ENCODE measurements around the gene B9D1. TPM values are rescaled to one million over a fixed set of nuclear protein-coding genes. Genes with fewer than 3 reads are reported as not detected.

The B9D1 gene
- total and polyA plus RNA-seq, 2 of the 13 experiments (the other 11 are each of a cell fraction or from before 2014, with no cell fraction given) = 27.7 to 31.1 TPM

DNA sequence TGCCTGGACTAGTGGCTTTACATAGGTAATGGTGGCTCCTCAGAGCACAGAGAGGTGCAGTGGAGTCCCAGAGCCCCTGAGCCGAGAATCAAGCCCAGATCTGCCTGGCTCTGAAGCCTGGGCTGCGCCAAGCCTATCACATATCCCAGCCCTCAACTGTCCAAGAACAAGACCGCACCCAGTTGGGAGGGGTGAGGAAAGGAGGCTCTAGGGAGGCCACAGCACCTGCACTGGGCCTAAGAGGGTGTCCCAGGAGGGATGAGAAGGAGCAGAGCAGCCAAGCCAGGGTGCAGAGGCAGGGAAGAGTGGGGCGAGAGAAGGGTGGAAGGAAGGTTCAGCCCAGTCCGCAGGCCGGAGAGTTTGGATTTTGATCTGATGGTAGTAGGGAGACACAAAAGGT, 47.6 kb upstream of the B9D1 start (continued):
- TF ChIP-seq, protein P1, sequence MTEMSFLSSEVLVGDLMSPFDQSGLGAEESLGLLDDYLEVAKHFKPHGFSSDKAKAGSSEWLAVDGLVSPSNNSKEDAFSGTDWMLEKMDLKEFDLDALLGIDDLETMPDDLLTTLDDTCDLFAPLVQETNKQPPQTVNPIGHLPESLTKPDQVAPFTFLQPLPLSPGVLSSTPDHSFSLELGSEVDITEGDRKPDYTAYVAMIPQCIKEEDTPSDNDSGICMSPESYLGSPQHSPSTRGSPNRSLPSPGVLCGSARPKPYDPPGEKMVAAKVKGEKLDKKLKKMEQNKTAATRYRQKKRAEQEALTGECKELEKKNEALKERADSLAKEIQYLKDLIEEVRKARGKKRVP (CRISPR knock-in tag; IDR thresholded peaks at IDR 0.05) = no peak
- no peak for TF ChIP-seq ZSCAN31 (CRISPR knock-in tag; IDR thresholded peaks at IDR 0.05; ENCODE audit: low read depth)
- no peak for TF ChIP-seq ZNF33A (CRISPR knock-in tag; IDR thresholded peaks at IDR 0.05; ENCODE audit: borderline replicate concordance)
- TF ChIP-seq, protein P2, sequence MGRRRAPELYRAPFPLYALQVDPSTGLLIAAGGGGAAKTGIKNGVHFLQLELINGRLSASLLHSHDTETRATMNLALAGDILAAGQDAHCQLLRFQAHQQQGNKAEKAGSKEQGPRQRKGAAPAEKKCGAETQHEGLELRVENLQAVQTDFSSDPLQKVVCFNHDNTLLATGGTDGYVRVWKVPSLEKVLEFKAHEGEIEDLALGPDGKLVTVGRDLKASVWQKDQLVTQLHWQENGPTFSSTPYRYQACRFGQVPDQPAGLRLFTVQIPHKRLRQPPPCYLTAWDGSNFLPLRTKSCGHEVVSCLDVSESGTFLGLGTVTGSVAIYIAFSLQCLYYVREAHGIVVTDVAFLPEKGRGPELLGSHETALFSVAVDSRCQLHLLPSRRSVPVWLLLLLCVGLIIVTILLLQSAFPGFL (CRISPR knock-in tag; IDR thresholded peaks at IDR 0.05) = no peak
- TF ChIP-seq HOXA5 (CRISPR knock-in tag; IDR thresholded peaks at IDR 0.05) = no peak
- TF ChIP-seq GATAD1 (CRISPR knock-in tag; IDR thresholded peaks at IDR 0.05) = no peak

DNA sequence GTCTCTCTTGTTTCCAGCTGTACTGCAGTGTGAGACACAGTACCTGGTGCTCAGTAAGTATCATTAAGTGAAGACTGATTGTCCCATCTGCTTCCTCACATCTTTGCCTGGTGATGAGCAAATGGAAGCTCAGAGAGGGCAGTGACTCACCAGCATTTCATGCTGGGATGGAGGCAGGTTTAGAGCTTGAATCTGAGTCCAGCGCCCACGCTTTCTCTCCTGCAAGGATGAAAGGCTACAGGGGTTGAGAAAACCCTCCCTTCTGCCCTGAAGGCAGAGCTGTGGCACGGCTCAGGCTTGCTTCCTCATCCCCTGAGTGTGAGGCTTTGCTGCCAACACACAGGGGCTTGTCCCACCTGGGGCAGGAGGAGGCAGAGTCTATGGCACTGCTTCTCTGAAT, 47.0 kb upstream of the B9D1 start:
- Histone ChIP-seq H3K4me1 (ENCODE audit: insufficient read depth, low read length) (no peaks in the 10 kb centered on the region), H3K9ac (ENCODE audit: insufficient read depth, low read depth, low read length) (no peak overlapping the region), H3K27ac (ENCODE audit: extremely low read length, insufficient read depth, low read length) (no peak overlapping the region), H3K79me2 (ENCODE audit: insufficient read depth, low read length) (no peaks in the 10 kb centered on the region), H3K4me2 (ENCODE audit: low read depth, low read length) (no peak overlapping the region), H4K20me1 (ENCODE audit: insufficient read depth, low read length) (no peaks in the 10 kb centered on the region), H3K4me3 (replicated peaks in 1 of 3; ENCODE audit: insufficient read depth in 1 of 3, low read depth in 2 of 3, low read length in 3 of 3) (no peak overlapping the region), H2AFZ (ENCODE audit: low read length) (no peak overlapping the region), H3K9me3 (ENCODE audit: low read length) (no peaks in the 10 kb centered on the region), H3K27me3 (ENCODE audit: control insufficient read depth in 1 of 2, insufficient read depth in 2 of 2, low read length in 2 of 2) (peaks cover 12 to 33% of the 10 kb centered on the region in 2 experiments), H3K36me3 (replicated peaks in 1 of 2; ENCODE audit: control insufficient read depth in 1 of 2, insufficient read depth in 2 of 2, low read length in 2 of 2) (no peaks in the 10 kb centered on the region)
- no peak for TF ChIP-seq SRY (CRISPR knock-in tag; IDR thresholded peaks at IDR 0.05)
- no peak for TF ChIP-seq ZNF431 (CRISPR knock-in tag; IDR thresholded peaks at IDR 0.05; ENCODE audit: borderline replicate concordance, low read depth)
- no peak for TF ChIP-seq MTF2 (CRISPR knock-in tag; IDR thresholded peaks at IDR 0.05; ENCODE audit: borderline replicate concordance)
- no TSS peak for BruUV-seq (replicated peaks)
- intact Hi-C loops (cut with micrococcal nuclease; ENCODE audit: unreplicated experiment) = no loop called here
- DNase-seq (ENCODE audit: low spot score) = no peak
- in situ Hi-C loops (cut with HindIII; ENCODE audit: extremely low pct_ligation_motif_present, low pct_unique_long_range_greater_than_20kb) = no loop called here
- no peak for ATAC-seq
- POLR2A ChIA-PET = no interaction called here
- WGBS (ENCODE audit: low lambda C conversion rate) = no CpG with 5 or more reads among the region's 3 CpGs
- CTCF ChIA-PET (ENCODE audit: low intra/inter-chr PET ratio, low total read pairs) = no interaction called here
- no peak for FAIRE-seq
